NCI-H2107 treated with DMSO at 0.1 percent for 48 hours (cell line): ENCODE results near the gene STX1A.
"Not testable (repeated sequence)": the region's sequence is repeated elsewhere in the genome, so short reads cannot be mapped to it uniquely, and the experiment has no call there.

Source experiments
- DNase-seq: peaks from one replicate; lab custom pipeline; 2025; ENCODE audit not compliant: unreplicated experiment; lab: John Stamatoyannopoulos, UW

The STX1A gene

DNA sequence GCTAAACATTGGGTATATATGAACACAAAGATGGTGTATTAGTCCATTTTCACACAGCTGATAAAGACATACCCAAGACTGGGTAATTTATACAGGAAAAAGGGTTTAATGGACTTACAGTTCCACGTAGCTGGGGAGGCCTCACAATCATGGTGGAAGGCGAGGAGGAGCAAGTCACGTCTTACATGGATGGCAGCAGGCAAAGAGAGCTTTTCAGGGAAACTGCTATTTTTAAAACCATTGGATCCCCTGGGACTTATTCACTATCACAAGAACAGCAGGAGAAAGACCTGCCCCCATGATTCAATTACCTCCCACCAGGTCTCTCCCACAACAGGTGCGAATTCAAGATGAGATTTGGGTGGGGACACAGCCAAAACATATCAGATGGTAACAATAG, 64.2 kb downstream of the STX1A start:
- not testable (repeated sequence) for DNase-seq

DNA sequence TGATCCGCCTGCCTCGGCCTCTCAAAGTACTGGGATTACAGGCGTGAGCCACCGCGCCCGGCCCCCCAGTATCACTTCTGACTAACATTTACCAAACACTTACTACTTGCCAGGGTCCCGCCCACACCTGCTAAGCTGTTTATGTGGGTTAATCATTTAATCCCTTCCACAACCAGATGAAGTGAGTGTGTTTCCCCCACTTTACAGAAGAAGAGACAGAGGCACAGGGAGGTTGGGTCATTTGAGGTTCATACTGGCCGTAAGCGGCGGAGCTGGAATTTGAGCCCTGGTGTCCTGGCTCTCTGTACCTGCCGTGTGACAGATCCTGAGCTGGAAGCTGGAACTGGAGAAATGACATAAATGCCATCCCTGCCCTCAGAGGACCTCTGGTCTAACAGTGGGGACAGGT, 66.9 kb downstream of the STX1A start:
- no peak for DNase-seq

DNA sequence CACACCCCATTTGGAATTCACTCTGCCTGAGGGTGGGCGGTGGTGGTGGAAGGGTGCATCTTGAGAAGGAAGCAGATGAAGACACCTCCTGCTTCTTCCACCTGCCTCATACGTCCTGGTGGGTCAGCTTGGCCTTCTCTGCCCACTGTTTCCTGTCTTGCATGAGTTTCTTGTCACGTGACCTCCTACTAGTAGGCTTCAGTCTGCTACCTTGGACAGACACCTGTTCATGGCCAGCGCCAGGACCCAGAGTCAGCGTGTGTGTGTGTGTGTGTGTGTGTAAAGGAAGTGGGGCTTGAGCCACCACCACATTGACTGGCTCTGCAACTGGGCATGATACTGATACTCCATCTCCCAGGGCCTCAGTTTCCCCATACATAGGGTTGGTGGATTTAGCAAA, 68.9 kb downstream of the STX1A start:
- DNase-seq: no peak

DNA sequence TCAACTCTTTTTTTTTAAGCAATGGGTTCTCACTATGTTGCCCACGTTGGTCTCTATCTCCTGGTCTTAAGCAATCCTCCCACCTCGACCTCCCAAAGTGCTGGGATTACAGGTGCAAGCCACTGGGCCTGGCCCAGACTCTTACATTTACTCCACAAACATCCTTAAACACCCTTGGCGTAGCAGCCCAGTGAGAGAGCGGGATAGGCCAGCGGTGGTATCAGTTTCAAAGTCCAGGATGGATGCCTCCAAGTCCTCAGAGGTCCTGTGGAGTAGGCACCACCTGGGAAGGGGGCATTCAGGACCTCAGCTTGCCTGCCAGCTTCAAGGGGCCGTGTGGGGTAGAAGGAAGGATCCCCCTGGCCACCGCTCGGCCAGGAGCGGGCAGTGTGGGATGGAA, 69.9 kb downstream of the STX1A start:
- no peak for DNase-seq
